ENCODE results near the gene ZNF665. TPM values are rescaled to one million over a fixed set of nuclear protein-coding genes. Genes with fewer than 3 reads are reported as not detected.
A peak's percentile ranks its signal among the peaks of the same experiment; 100 is the strongest.
"Not testable (repeated sequence)": the region's sequence is repeated elsewhere in the genome, so short reads cannot be mapped to it uniquely, and the experiment has no call there.

ZNF665 gene
- total RNA-seq = 1 to 10 TPM; 1.2 to 2.0 (median 1.5) TPM
- 1.4 TPM for polyA plus RNA-seq
- long read RNA-seq, donor 1, partial matches to known transcripts = 0 of 1 reads
- long read RNA-seq, donor 1, other reads (novel, unspliced or antisense) = 1 of 1 reads
- long read RNA-seq, donor 2 = 0 reads
- long read RNA-seq, donor 3, full-length matches to known transcripts = 2 of 5 reads
- long read RNA-seq, donor 3, partial matches to known transcripts = 0 of 5 reads
- long read RNA-seq, donor 3, other reads (novel, unspliced or antisense) = 3 of 5 reads
- long read RNA-seq, donor 4 = 0 reads

DNA sequence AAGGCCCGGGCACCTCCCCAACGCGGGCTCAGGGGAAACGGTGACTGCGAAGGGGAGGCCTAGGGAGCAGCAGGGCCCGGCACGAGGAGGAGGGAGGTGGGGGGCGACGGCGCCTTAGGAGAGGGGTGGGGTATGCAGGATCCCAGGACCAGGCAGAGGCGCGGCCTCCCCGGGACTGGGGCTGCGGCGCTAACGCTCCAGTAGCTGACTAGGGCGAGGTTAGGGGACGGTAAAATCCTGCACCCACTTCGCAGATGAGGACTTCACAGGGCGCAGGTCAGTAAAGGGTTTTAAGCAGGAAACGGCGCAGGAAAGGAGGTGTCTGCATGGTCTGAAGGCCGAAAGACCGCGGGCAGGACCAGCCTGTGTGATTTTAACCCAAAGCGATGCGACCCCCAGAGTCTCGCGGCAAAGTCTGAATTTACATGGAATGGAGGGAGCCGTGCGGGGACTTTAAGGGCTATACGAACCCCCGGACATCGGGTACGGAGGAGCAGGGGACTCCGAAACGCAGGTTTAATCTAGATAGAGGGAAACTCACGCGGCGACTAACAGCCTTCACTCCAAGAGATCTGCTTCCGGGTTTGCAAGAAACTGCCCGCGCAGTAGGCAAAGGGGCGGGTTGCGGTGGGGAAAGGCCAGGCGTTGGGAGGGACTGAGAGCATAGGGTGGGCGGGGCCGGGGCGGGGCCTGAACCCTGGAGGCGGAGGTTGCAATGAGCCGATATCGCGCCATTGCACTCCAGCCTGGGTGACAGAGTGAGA is at the start of gene ZNF665:
ZNF665 (minus strand) TSS at position 588 of the 764 bp plus-strand sequence. CDS start 10,460 bp downstream, outside the sequence.
- peak within 1 kb of the TSS; percentile 99 for H3K4me3 ChIP-seq (ENCODE audit: low read length)
- H3K27ac ChIP-seq (ENCODE audit: low read length) = peak within 1 kb of the TSS; percentile 88
- H3K9me3 ChIP-seq (ENCODE audit: control insufficient read depth, low read length) = no peaks in the 10 kb centered on the region
- intact Hi-C loops (cut with DNase I) = loop anchor here in 2 of 4 donors (10.0 kb wide), 3 partner anchors 118 to 322 kb away; partner anchors contain the start of gene ZNF525 (in 2 of the 2)
- H3K27me3 ChIP-seq (ENCODE audit: control insufficient read depth, insufficient read depth) = no peaks in the 10 kb centered on the region
- peak; percentile 90 for ATAC-seq
- WGBS = under 1% methylated on average over 53 of the region's 53 CpGs
- peaks cover 3% of the 10 kb centered on the region for H3K4me1 ChIP-seq (ENCODE audit: control insufficient read depth, insufficient read depth, low read length)
- DNase-seq = peak; percentile 91 to 95 (median 94)

DNA sequence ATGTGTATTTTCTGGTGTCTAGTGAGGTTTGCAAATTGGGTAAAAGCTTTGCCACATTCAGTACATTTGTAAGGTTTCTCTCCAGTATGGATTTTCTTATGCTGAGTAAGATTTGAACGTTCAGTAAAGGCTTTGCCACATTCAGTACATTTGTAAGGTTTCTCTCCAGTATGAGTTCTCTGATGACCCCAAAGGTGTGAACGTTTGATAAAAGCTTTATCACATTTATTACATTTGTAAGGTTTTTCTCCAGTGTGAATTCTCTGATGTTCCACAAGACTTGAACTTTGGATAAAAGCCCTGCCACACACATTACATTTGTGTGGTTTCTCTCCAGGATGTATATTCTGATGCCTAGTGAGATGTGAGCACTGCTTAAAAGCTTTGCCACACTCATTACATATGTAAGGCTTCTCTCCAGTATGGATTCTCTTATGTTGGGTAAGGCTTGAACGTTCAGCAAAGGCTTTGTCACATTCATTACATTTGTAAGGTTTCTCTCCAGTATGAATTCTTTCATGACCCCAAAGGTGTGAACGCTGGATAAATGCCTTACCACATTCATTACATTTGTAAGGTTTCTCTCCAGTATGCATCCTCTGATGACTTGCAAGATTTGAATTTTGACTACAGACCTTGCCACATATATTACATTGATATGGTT is 44.1 kb upstream of the ZNF665 start:
- intact Hi-C loops (cut with DNase I) = no loop called here
- H3K27me3 ChIP-seq (ENCODE audit: control insufficient read depth, insufficient read depth) = no peaks in the 10 kb centered on the region
- ATAC-seq (no peak), DNase-seq (no peak)
- no peaks in the 10 kb centered on the region for H3K4me1 ChIP-seq (ENCODE audit: control insufficient read depth, insufficient read depth, low read length)
- 95% methylated on average over 4 of the region's 4 CpGs for WGBS
- no peak overlapping the region for H3K27ac ChIP-seq (ENCODE audit: low read length)
- no peak overlapping the region for H3K4me3 ChIP-seq (ENCODE audit: low read length)
- peaks cover 16% of the 10 kb centered on the region for H3K9me3 ChIP-seq (ENCODE audit: control insufficient read depth, low read length)

DNA sequence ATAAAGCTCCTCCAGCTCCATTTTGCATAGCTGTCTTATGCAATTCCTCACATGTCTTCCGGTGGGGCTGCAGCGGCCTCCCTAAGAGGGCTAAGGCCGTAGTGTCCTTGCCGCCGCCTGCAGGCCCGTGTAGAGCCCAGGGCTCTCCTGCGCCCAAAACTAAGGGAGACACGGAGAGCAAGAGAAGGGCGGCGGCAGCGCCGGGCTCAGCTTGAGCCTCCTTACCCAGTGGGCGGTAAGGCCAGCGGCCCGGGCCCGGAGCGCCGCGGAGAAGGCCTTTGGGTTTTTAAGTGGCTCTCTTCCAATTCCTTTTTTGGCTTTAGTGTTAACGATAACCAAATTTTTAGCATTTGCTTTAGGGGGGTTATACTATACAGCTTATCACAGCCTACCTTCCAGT is 31.4 kb upstream of the ZNF665 start:
- Histone ChIP-seq H3K27ac (ENCODE audit: low read length) (no peak overlapping the region), H3K4me3 (ENCODE audit: low read length) (no peak overlapping the region), H3K4me1 (ENCODE audit: control insufficient read depth, insufficient read depth, low read length) (no peaks in the 10 kb centered on the region), H3K27me3 (ENCODE audit: control insufficient read depth, insufficient read depth) (no peaks in the 10 kb centered on the region), H3K9me3 (ENCODE audit: control insufficient read depth, low read length) (peaks cover 12% of the 10 kb centered on the region)
- WGBS = 95% methylated on average over 20 of the region's 20 CpGs
- intact Hi-C loops (cut with DNase I) = no loop called here
- ATAC-seq (no peak), DNase-seq (peak in 1 of 3 donors; percentile 29)

DNA sequence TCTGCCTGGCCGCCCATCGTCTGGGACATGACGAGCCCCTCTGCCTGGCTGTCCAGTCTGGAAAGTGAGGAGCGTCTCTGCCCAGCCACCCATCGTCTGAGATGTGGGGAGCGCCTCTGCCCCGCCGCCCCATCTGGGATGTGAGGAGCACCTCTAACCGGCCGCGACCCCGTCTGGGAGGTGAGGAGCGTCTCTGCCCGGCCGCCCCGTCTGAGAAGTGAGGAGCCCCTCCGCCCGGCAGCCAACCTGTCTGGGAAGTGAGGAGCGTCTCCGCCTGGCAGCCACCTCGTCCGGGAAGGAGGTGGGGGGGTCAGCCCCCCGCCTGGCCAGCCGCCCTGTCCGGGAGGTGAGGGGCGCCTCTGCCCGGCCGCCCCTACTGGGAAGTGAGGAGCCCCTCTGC is 29.6 kb upstream of the ZNF665 start:
- H3K9me3 ChIP-seq (ENCODE audit: control insufficient read depth, low read length) = peaks cover 11% of the 10 kb centered on the region
- H3K27me3 ChIP-seq (ENCODE audit: control insufficient read depth, insufficient read depth); H3K27ac ChIP-seq (ENCODE audit: low read length); H3K4me3 ChIP-seq (ENCODE audit: low read length); intact Hi-C loops (cut with DNase I); H3K4me1 ChIP-seq (ENCODE audit: control insufficient read depth, insufficient read depth, low read length); ATAC-seq: not testable (repeated sequence)
- whole genome bisulfite sequencing = 95% methylated on average over 28 of the region's 28 CpGs
- DNase-seq = peak in 1 of 3 donors; percentile 56

DNA sequence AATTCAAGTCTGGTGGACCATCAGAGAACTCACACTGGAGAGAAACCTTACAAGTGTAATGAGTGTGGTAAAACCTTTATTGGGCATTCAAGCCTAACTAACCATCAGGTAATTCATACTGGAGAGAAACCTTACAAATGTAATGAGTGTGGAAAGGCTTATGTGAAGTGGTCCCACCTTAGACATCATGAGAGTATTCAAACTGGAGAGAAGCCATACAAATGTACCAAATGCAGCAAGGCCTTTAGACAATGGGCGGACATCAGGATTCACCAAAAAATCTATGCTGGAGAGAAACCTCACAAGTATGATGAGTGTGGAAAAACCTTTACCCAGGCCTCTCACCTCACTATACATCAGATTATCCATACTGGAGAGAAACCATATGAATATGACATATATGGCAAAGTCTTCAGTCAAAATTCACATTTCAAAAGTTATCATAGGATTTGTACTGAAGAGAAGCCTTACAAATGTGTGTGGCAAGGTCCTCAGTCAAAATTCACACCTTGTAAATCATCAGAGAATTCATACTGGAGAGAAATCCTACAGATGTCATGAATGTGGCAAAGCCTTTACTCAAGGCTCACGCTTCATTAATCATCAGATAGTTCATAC is 19.7 kb upstream of the ZNF665 start:
- 96% methylated on average over 2 of the region's 2 CpGs for WGBS
- DNase-seq (no peak), ATAC-seq (no peak)
- Histone ChIP-seq H3K4me3 (ENCODE audit: low read length) (no peak overlapping the region), H3K4me1 (ENCODE audit: control insufficient read depth, insufficient read depth, low read length) (no peaks in the 10 kb centered on the region), H3K9me3 (ENCODE audit: control insufficient read depth, low read length) (peaks cover 22% of the 10 kb centered on the region), H3K27ac (ENCODE audit: low read length) (no peak overlapping the region), H3K27me3 (ENCODE audit: control insufficient read depth, insufficient read depth) (no peaks in the 10 kb centered on the region)
- intact Hi-C loops (cut with DNase I) = no loop called here

DNA sequence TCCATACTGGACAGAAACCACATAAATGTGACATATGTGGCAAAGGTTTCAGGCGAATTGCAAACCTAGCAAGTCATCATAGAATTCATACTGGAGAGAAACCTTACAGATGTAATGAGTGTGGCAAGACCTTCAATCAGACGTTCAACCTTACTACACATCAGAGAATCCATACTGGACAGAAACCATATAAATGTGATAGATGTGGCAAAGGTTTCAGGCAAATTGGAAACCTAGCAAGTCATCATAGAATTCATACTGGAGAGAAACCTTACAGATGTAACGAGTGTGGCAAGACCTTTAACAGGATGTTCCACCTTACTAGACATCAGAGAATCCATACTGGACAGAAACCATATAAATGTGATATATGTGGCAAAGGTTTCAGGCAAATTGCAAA is 18.4 kb upstream of the ZNF665 start:
- H3K27me3 ChIP-seq (ENCODE audit: control insufficient read depth, insufficient read depth); H3K4me1 ChIP-seq (ENCODE audit: control insufficient read depth, insufficient read depth, low read length); DNase-seq; H3K27ac ChIP-seq (ENCODE audit: low read length); ATAC-seq; H3K4me3 ChIP-seq (ENCODE audit: low read length); intact Hi-C loops (cut with DNase I): not testable (repeated sequence)
- peaks cover 22% of the 10 kb centered on the region for H3K9me3 ChIP-seq (ENCODE audit: control insufficient read depth, low read length)
- 91% methylated on average over 3 of the region's 3 CpGs for WGBS

DNA sequence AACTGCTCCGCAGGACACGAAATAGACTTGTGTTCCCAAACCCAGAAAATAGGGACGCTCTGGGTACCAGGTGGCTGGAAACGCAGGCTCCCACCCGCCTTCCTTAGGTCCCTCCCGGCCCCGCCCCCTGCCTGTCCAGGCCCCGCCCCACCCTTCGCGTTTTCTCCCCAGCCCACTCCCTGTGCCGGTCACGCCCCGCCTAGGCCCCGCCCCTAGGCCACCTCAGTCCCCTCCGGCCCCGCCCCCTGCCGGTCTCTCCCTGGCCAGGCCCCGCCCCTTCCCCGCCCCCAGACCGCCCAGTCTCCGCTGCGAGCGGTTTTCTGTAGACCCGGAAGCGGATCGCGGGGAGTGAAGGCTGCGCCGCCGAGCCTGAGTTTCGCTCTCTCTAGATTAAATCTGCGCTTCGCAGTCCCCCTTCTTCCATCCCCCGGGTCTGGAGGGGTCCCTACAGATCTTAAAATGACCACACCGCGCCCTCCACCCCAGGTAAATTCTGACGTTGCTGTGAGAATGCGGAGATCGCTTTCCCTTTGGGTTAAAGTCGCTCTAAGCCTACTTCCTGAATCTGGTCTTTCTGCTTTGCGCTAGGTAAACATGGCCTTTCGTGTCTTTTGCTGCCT is 3.7 kb upstream of the ZNF665 start:
- WGBS = under 1% methylated on average over 42 of the region's 42 CpGs
- peaks cover 3% of the 10 kb centered on the region for H3K4me1 ChIP-seq (ENCODE audit: control insufficient read depth, insufficient read depth, low read length)
- intact Hi-C loops (cut with DNase I) = loop anchor here in 2 of 4 donors (10.0 kb wide), 3 partner anchors 122 to 318 kb away; partner anchors contain the start of gene ZNF525 (in 2 of the 2)
- no peaks in the 10 kb centered on the region for H3K9me3 ChIP-seq (ENCODE audit: control insufficient read depth, low read length)
- H3K27me3 ChIP-seq (ENCODE audit: control insufficient read depth, insufficient read depth) = no peaks in the 10 kb centered on the region
- peak overlapping the region; percentile 79 for H3K4me3 ChIP-seq (ENCODE audit: low read length)
- peak; percentile 99 to 100 (median 99) for DNase-seq
- H3K27ac ChIP-seq (ENCODE audit: low read length) = peak overlapping the region; percentile 74
- ATAC-seq = peak; percentile 98

DNA sequence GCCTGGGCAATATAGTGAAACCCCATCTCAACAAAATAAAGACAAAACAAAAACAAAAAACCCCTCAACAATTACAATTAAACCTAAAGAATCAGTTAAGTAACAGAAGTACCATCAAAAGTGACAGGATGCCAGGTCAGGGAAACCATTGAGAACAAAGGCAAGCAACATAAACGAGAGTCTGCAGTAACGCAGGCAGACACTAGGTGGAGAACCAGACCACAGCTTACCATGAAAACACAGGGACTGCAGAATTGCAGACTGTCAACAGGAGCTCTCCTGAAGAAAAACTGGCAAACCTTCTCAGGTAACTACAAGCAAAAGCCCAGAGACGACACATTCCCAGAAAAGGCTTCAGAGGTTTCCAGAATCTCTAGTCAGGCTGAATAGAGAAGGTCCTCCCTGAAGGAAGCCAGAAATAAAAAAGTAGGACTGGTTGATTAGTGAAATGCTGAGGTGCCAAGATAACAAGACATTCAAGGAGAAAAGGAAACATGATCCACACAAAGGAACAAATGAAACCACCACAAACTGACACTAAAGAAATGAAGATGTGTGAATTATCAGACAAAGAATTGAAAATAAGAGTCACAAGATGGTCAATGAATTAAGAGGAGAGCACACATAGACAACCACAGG is 2.2 kb upstream of the ZNF665 start:
- ATAC-seq (peak; percentile 34 to 47), DNase-seq (peak; percentile 66 to 89 (median 72))
- H3K4me3 ChIP-seq (ENCODE audit: low read length) = no peak overlapping the region
- peaks cover 3% of the 10 kb centered on the region for H3K4me1 ChIP-seq (ENCODE audit: control insufficient read depth, insufficient read depth, low read length)
- no peak overlapping the region for H3K27ac ChIP-seq (ENCODE audit: low read length)
- no peaks in the 10 kb centered on the region for H3K27me3 ChIP-seq (ENCODE audit: control insufficient read depth, insufficient read depth)
- intact Hi-C loops (cut with DNase I) = loop anchor here in 2 of 4 donors (10.0 kb wide), 3 partner anchors 121 to 319 kb away; partner anchors contain the start of gene ZNF525 (in 2 of the 2)
- 1% methylated on average over 3 of the region's 3 CpGs for WGBS
- no peaks in the 10 kb centered on the region for H3K9me3 ChIP-seq (ENCODE audit: control insufficient read depth, low read length)

DNA sequence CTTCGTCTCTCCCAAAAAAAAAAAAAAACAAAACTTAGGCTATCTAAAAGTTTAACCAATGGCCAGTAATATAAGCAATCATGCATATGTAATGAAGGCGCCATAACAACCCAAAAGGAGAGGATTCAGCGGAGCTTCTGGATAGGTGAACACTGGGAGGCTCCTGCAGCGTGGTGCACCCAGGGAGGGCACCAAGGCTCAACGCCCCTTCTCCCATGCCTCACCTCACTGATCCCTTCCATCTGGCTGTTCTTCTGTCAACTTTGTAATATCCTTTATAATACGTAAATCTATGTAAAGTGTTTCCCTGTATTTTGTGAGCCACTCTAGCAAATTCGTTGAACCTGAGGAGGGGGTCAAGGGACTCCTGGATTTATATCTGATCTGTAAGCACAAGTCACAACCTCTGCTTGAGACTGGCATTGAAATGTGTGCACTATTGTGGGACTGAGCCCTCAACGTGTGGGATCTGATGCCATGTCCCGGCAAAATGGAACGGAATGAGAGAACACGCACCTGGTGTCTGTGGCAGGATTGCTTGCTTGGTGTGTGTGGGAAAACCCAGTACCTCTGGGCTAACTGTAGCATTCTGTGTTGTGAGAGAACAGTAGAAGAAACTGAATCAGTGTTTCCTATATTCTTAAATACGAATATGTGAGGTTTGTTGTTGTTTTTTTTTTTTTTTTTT is 521 bp upstream of the ZNF665 start:
- ATAC-seq (peak in 1 of 2 donors; percentile 1), DNase-seq (peak in 1 of 3 donors; percentile 54)
- 55% methylated on average over 12 of the region's 12 CpGs for WGBS
- Histone ChIP-seq H3K4me3 (ENCODE audit: low read length) (peak overlapping the region; percentile 99), H3K9me3 (ENCODE audit: control insufficient read depth, low read length) (no peaks in the 10 kb centered on the region), H3K4me1 (ENCODE audit: control insufficient read depth, insufficient read depth, low read length) (peaks cover 3% of the 10 kb centered on the region), H3K27me3 (ENCODE audit: control insufficient read depth, insufficient read depth) (no peaks in the 10 kb centered on the region), H3K27ac (ENCODE audit: low read length) (no peak overlapping the region)
- intact Hi-C loops (cut with DNase I) = loop anchor here in 2 of 4 donors (10.0 kb wide), 3 partner anchors 119 to 321 kb away; partner anchors contain the start of gene ZNF525 (in 2 of the 2)
